ENCODE results near the gene MPND.

DNA sequence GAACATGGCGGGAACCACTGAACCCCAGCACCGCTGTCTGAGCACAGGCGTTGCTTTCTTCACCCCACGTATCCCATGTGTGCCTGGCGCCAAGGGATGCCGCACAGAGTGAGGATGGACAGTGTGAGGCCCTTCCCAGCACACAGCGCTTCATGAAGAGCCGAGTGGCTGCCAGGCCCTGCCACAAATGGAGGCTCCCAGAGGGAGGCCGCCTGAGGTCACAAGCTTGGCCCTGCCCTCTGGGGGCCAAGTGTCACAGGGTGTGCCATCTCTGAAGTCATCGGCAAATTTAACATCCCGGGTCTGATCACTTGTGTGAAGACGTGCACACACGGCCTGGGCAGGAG is 24.4 kb downstream of the MPND start:
- TF ChIP-seq, protein P1, sequence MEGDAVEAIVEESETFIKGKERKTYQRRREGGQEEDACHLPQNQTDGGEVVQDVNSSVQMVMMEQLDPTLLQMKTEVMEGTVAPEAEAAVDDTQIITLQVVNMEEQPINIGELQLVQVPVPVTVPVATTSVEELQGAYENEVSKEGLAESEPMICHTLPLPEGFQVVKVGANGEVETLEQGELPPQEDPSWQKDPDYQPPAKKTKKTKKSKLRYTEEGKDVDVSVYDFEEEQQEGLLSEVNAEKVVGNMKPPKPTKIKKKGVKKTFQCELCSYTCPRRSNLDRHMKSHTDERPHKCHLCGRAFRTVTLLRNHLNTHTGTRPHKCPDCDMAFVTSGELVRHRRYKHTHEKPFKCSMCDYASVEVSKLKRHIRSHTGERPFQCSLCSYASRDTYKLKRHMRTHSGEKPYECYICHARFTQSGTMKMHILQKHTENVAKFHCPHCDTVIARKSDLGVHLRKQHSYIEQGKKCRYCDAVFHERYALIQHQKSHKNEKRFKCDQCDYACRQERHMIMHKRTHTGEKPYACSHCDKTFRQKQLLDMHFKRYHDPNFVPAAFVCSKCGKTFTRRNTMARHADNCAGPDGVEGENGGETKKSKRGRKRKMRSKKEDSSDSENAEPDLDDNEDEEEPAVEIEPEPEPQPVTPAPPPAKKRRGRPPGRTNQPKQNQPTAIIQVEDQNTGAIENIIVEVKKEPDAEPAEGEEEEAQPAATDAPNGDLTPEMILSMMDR (IDR thresholded peaks at IDR 0.05): no peak
- TF ChIP-seq POLR2A (IDR thresholded peaks at IDR 0.05): no peak
